Measurements from ENCODE around the gene CEP164.

DNA sequence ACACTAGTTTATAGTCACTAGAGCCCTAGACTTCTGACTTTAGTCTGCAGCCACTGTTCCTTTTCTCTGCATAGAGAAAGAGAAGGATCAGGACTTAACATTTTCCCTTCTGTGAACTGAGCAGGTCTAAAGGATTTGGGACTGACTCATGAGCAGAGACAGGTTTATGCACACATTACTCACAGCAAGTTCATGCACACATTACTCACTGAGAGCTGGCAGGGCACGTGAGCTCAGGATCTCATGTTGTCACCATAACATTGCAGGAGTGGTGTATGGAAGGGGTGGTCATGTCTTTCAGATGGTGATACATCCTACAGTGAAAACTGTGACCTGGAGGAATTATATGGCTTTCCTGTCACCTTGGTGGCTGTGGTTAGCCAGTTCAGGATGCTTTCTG lies 56.4 kb downstream of the CEP164 start:
- TF ChIP-seq, protein P1, sequence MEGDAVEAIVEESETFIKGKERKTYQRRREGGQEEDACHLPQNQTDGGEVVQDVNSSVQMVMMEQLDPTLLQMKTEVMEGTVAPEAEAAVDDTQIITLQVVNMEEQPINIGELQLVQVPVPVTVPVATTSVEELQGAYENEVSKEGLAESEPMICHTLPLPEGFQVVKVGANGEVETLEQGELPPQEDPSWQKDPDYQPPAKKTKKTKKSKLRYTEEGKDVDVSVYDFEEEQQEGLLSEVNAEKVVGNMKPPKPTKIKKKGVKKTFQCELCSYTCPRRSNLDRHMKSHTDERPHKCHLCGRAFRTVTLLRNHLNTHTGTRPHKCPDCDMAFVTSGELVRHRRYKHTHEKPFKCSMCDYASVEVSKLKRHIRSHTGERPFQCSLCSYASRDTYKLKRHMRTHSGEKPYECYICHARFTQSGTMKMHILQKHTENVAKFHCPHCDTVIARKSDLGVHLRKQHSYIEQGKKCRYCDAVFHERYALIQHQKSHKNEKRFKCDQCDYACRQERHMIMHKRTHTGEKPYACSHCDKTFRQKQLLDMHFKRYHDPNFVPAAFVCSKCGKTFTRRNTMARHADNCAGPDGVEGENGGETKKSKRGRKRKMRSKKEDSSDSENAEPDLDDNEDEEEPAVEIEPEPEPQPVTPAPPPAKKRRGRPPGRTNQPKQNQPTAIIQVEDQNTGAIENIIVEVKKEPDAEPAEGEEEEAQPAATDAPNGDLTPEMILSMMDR (IDR thresholded peaks at IDR 0.05), result no peak
- TF ChIP-seq POLR2A (IDR thresholded peaks at IDR 0.05), result no peak
